MCF 10A (cell line): ENCODE results near the gene ZNHIT2. TPM values are rescaled to one million over a fixed set of nuclear protein-coding genes. Genes with fewer than 3 reads are reported as not detected.
A peak's percentile ranks its signal among the peaks of the same experiment; 100 is the strongest.

Experiments
- BruUV-seq: library from RNA; stranded (reverse); fragments of 400-500 nt; replicated peaks from 2 replicates; lab custom pipeline; 2021; lab: Mats Ljungman, UMichigan
- CTCF ChIA-PET: fragments of 300-600 bp; sonication (Branson Sonifier 250); formaldehyde crosslinking; extraction: SDS; loops from one replicate; lab custom pipeline; 2021; ENCODE audit warnings: antibody characterized with exemption, inconsistent platforms; lab: Yijun Ruan, JAX
- POLR2A ChIA-PET: fragments of 300-600, 350-650 bp; sonication (Branson Sonifier 250); formaldehyde crosslinking; extraction: SDS; loops from one replicate; lab custom pipeline; 2020; ENCODE audit warnings: antibody characterized with exemption, inconsistent platforms; lab: Yijun Ruan, JAX
- DNase-seq: peaks from one replicate; pipeline ENCODE4 v3.0.0-alpha.2; 2018; ENCODE audit not compliant: unreplicated experiment
- H3K27ac Mint-ChIP-seq: one replicate; pipeline ENCODE4 v1.8.0; 2022; ENCODE audit warnings: mild to moderate bottlenecking, low read depth, mixed read lengths; ENCODE audit not compliant: unreplicated experiment
- H3K27me3 Mint-ChIP-seq: one replicate; pipeline ENCODE4 v1.8.0; 2022; ENCODE audit warnings: mixed read lengths; ENCODE audit not compliant: insufficient read depth, unreplicated experiment
- H3K36me3 Mint-ChIP-seq: one replicate; pipeline ENCODE4 v1.8.0; 2022; ENCODE audit warnings: mild to moderate bottlenecking, moderate library complexity, mixed read lengths; ENCODE audit not compliant: insufficient read depth, unreplicated experiment
- H3K4me1 Mint-ChIP-seq: one replicate; pipeline ENCODE4 v1.8.0; 2022; ENCODE audit warnings: mixed read lengths; ENCODE audit not compliant: insufficient read depth, unreplicated experiment
- H3K4me3 Mint-ChIP-seq: one replicate; pipeline ENCODE4 v1.8.0; 2022; ENCODE audit warnings: mild to moderate bottlenecking, moderate library complexity, mixed read lengths; ENCODE audit not compliant: unreplicated experiment
- H3K9me3 Mint-ChIP-seq: one replicate; pipeline ENCODE4 v1.8.0; 2022; ENCODE audit warnings: mixed read lengths; ENCODE audit not compliant: unreplicated experiment
- CTCF ChIP-seq: fragments of 200-600 bp; IDR thresholded peaks from one replicate; pipeline ENCODE4 v1.8.0; 2022; ENCODE audit warnings: antibody characterized with exemption, mild to moderate bottlenecking; ENCODE audit not compliant: unreplicated experiment
- intact Hi-C: fragments of 100-400 bp; cut with micrococcal nuclease; formaldehyde crosslinking; loops from 2 replicates; pipeline ENCODE4 v1.14.1; 2022
- total RNA-seq: library from RNA; stranded (reverse); gene quantifications from 2 replicates; pipeline ENCODE4 v1.2.3, GENCODE V29; 2022

The ZNHIT2 gene
- total RNA-seq, 1 experiment from 2014 or later, result 23.6 TPM

GRCh38 chr11:65113839-65114238, 3.7 kb downstream of the ZNHIT2 start:
- no peaks in the 10 kb centered on the region for H3K9me3 Mint-ChIP-seq
- CTCF ChIA-PET, result interaction anchor here (0.7 to 5.1 kb wide), 2 partner anchors 16 to 148 kb away, joined by 3 to 94 read pairs; partner anchors contain the start of gene VPS51

GRCh38 chr11:65113361-65113756, 4.1 kb downstream of the ZNHIT2 start:
- Mint-ChIP-seq H3K36me3 (peaks cover 38% of the 10 kb centered on the region), H3K4me3 (peak overlapping the region; percentile 93), H3K4me1 (peaks cover 17% of the 10 kb centered on the region), H3K27ac (no peak overlapping the region), H3K9me3 (no peaks in the 10 kb centered on the region), H3K27me3 (no peaks in the 10 kb centered on the region)
- intact Hi-C loops, result loop anchor here (10.0 kb wide), 1 partner anchor 199 kb away; the partner anchor contains the start of gene ATG2A
- ChIA-PET CTCF (interaction anchor here (0.6 to 5.1 kb wide), 6 partner anchors 8 to 1814 kb away, joined by 3 to 94 read pairs (median 3); partner anchors contain the start of genes CAPN1, FAU, MRPL49 and VPS51), POLR2A (interaction anchor here (0.7 to 4.2 kb wide), 2 partner anchors 9 to 23 kb away, joined by 3 to 32 read pairs; partner anchors contain the start of genes FAU and MRPL49)
- no peak for TF ChIP-seq CTCF
- no TSS peak for BruUV-seq
- DNase-seq, result no peak

More at GRCh38 chr11:65113839-65114238, 3.7 kb downstream of the ZNHIT2 start:
- no peak for TF ChIP-seq CTCF
- Mint-ChIP-seq H3K27ac (no peak overlapping the region), H3K4me3 (peak overlapping the region; percentile 93), H3K27me3 (no peaks in the 10 kb centered on the region), H3K4me1 (peaks cover 17% of the 10 kb centered on the region), H3K36me3 (peaks cover 43% of the 10 kb centered on the region)
- no peak for DNase-seq
- intact Hi-C loops, result loop anchor here (10.0 kb wide), 1 partner anchor 199 kb away; the partner anchor contains the start of gene ATG2A
- BruUV-seq, result no TSS peak
- POLR2A ChIA-PET, result interaction anchor here (0.7 to 4.2 kb wide), 4 partner anchors 8 to 335 kb away, joined by 3 to 32 read pairs (median 3); partner anchors contain the start of genes FAU, MRPL49 and SF1

GRCh38 chr11:65112546-65113360, 4.7 kb downstream of the ZNHIT2 start:
- peak overlapping the region; percentile 94 for H3K27ac Mint-ChIP-seq
- ChIA-PET CTCF (interaction anchor here (0.6 to 5.1 kb wide), 10 partner anchors 9 to 1815 kb away, joined by 3 to 94 read pairs (median 3); partner anchors contain the start of genes CAPN1, FAU, MRPL49 and VPS51), POLR2A (interaction anchor here (0.6 to 5.8 kb wide), 8 partner anchors 7 to 149 kb away, joined by 3 to 63 read pairs (median 7); partner anchors contain the start of genes CAPN1, FAU, MRPL49 and POLA2)
- intact Hi-C loops, result loop anchor here (10.0 kb wide), 1 partner anchor 198 kb away; the partner anchor contains the start of gene ATG2A
- peaks cover 13% of the 10 kb centered on the region for H3K4me1 Mint-ChIP-seq
- no TSS peak for BruUV-seq
- peak; percentile 90 for TF ChIP-seq CTCF
- H3K27me3 Mint-ChIP-seq, result no peaks in the 10 kb centered on the region
- no peak for DNase-seq
- H3K9me3 Mint-ChIP-seq, result no peaks in the 10 kb centered on the region
- peaks cover 32% of the 10 kb centered on the region for H3K36me3 Mint-ChIP-seq
- H3K4me3 Mint-ChIP-seq, result peak overlapping the region; percentile 93
